Measurements from ENCODE around the gene OTOR. TPM values are rescaled to one million over a fixed set of nuclear protein-coding genes. Genes with fewer than 3 reads are reported as not detected.

Gene OTOR
- total RNA-seq, 2 experiments from 2014 or later, result not detected

GRCh38 chr20:16719421-16719820 is 28.7 kb upstream of the OTOR start:
- intact Hi-C loops (cut with micrococcal nuclease), result no loop called here
- Mint-ChIP-seq H3K36me3 (ENCODE audit: low read depth) (no peaks in the 10 kb centered on the region), H3K4me3 (no peak overlapping the region), H3K9me3 (no peaks in the 10 kb centered on the region), H3K27ac (no peak overlapping the region), H3K27me3 (ENCODE audit: low read depth) (peaks cover 18% of the 10 kb centered on the region), H3K4me1 (ENCODE audit: low read depth) (no peaks in the 10 kb centered on the region)
- DNase-seq, result no peak
- CTCF ChIA-PET, result no interaction called here

GRCh38 chr20:16729080-16729479 is 19.1 kb upstream of the OTOR start:
- peaks cover 8% of the 10 kb centered on the region for H3K27me3 Mint-ChIP-seq (ENCODE audit: low read depth)
- H3K4me3 Mint-ChIP-seq, result peak overlapping the region; percentile 99
- CTCF ChIA-PET, result interaction anchor here (1.0 to 1.1 kb wide), 2 partner anchors 16 to 213 kb away, joined by 3 to 5 read pairs; no protein-coding TSS in a partner anchor
- H3K27ac Mint-ChIP-seq, result peak overlapping the region; percentile 98
- DNase-seq, result no peak
- intact Hi-C loops (cut with micrococcal nuclease), result loop anchor here (5.0 to 10.0 kb wide), 3 partner anchors 1238 to 1768 kb away; partner anchors contain the start of genes KAT14, MGME1, PET117 and RBBP9
- peaks cover 3% of the 10 kb centered on the region for H3K9me3 Mint-ChIP-seq
- H3K4me1 Mint-ChIP-seq (ENCODE audit: low read depth), result peaks cover 38% of the 10 kb centered on the region
- peaks cover 31% of the 10 kb centered on the region for H3K36me3 Mint-ChIP-seq (ENCODE audit: low read depth)

GRCh38 chr20:16729565-16730460 is 18.3 kb upstream of the OTOR start, which contains the start of gene SNRPB2:
Gene SNRPB2, plus strand, starts transcription at chr20:16730026. Its CDS starts 1,677 bp downstream, at chr20:16731703.
- Mint-ChIP-seq H3K27ac (peak within 1 kb of the TSS; percentile 98), H3K27me3 (ENCODE audit: low read depth) (peaks cover 6% of the 10 kb centered on the region), H3K4me1 (ENCODE audit: low read depth) (peaks cover 45% of the 10 kb centered on the region), H3K9me3 (peaks cover 3% of the 10 kb centered on the region), H3K36me3 (ENCODE audit: low read depth) (peaks cover 35% of the 10 kb centered on the region), H3K4me3 (peak within 1 kb of the TSS; percentile 99)
- CTCF ChIA-PET, result no interaction called here
- peak; percentile 95 for DNase-seq
- intact Hi-C loops (cut with micrococcal nuclease), result loop anchor here (1.0 to 10.0 kb wide), 6 partner anchors 157 to 1767 kb away; partner anchors contain the start of genes KAT14, KIF16B, MGME1 and PET117

DNA sequence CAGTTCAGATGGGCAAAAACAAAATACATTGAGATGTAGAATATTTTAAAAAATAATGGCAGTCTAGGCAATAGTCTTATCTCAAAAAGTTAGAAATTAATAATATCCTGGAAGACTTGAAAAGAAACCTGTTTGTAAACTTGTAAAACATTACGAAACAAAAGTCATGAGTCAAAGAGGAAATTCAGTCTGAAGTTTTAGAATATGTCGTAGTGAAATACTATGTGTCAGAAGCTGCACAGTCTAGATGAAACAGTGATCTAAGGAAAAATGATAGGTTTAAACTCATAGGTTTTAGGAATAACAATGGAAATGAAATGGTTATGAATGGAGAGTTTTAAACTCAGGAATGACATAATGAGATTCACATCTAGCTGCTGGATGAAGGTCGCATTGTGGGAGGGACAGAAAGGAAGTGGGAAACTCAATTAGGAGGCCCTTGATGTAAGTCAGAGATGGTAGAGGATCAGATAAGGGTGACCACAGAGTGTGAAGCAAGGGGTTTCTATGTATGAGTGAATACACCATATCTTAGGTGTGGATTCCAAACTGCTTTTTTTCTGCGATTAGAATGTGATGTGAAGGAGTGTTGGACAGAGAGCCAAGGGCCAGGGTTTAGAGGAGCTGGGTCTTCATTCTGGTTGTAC is 15.5 kb upstream of the OTOR start:
- Mint-ChIP-seq H3K27me3 (ENCODE audit: low read depth) (no peaks in the 10 kb centered on the region), H3K4me3 (no peak overlapping the region), H3K27ac (no peak overlapping the region), H3K9me3 (peaks cover 3% of the 10 kb centered on the region), H3K4me1 (ENCODE audit: low read depth) (peaks cover 55% of the 10 kb centered on the region), H3K36me3 (ENCODE audit: low read depth) (peaks cover 40% of the 10 kb centered on the region)
- intact Hi-C loops (cut with micrococcal nuclease), result loop anchor here (5.0 kb wide), 2 partner anchors 950 to 1555 kb away; partner anchors contain the start of genes RRBP1 and ZNF133
- no peak for DNase-seq
- CTCF ChIA-PET, result interaction anchor here (0.5 kb wide), 1 partner anchor 714 kb away, joined by 3 read pairs; no protein-coding TSS in a partner anchor

DNA sequence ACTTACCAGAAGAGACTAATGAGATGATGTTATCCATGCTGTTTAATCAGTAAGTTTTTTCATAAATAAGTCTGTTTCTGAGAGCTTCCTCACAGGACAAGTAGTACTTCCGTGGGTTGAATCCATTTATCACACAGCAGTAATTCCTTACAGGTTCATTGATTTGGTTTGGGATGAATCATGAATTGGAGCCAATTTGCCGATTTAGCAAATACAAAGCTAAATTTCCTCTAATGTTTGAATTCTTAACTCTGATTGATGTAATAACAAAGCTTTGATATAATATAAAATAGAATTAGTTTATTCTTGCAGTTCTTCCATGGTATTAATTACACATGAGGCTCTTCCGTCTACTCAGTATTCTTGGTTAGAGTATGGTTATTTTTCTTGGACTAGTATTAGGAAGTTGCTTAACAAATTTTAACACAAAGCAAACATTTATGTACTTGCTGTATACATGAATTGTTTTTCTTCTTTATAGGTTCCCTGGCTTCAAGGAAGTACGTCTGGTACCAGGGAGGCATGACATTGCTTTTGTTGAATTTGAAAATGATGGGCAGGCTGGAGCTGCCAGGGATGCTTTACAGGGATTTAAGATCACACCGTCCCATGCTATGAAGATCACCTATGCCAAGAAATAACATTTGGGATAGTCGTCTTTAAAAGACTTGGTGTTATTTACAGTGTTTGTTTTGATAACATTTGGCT is 7.6 kb upstream of the OTOR start:
- no peak for DNase-seq
- Mint-ChIP-seq H3K4me3 (no peak overlapping the region), H3K27me3 (ENCODE audit: low read depth) (no peaks in the 10 kb centered on the region), H3K9me3 (no peaks in the 10 kb centered on the region), H3K36me3 (ENCODE audit: low read depth) (peaks cover 22% of the 10 kb centered on the region), H3K27ac (no peak overlapping the region), H3K4me1 (ENCODE audit: low read depth) (peaks cover 6% of the 10 kb centered on the region)
- intact Hi-C loops (cut with micrococcal nuclease), result no loop called here
- CTCF ChIA-PET, result interaction anchor here (0.7 to 1.4 kb wide), 4 partner anchors 12 to 35 kb away, joined by 3 to 4 read pairs (median 3); no protein-coding TSS in a partner anchor

GRCh38 chr20:16744178-16744807 is 3.9 kb upstream of the OTOR start:
- Mint-ChIP-seq H3K27ac (no peak overlapping the region), H3K36me3 (ENCODE audit: low read depth) (peaks cover 16% of the 10 kb centered on the region), H3K27me3 (ENCODE audit: low read depth) (peaks cover 3% of the 10 kb centered on the region), H3K9me3 (no peaks in the 10 kb centered on the region), H3K4me1 (ENCODE audit: low read depth) (no peaks in the 10 kb centered on the region), H3K4me3 (no peak overlapping the region)
- intact Hi-C loops (cut with micrococcal nuclease), result no loop called here
- DNase-seq, result no peak
- CTCF ChIA-PET, result interaction anchor here (0.7 to 0.8 kb wide), 2 partner anchors 17 to 92 kb away, joined by 3 to 4 read pairs; no protein-coding TSS in a partner anchor

DNA sequence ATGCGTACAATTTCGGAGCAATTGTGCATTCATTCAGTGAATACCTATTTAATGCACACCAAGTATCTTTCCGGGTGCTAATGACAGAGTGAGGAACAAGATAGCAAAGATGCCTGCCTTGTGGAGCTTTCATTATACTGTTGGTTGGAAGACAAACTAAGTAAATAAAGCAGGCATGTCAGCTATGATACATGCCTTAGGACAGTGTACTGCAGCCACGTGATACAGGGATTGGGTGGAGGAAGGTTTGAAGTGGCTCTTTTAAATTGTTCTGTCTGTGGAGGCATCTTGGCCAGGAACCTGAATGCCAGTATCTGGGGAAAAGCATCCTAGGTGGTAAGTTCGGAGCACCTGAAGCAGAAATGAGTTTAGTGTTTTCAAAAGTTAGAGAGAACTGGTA is 3.0 kb upstream of the OTOR start:
- intact Hi-C loops (cut with micrococcal nuclease), result no loop called here
- CTCF ChIA-PET, result no interaction called here
- H3K4me1 Mint-ChIP-seq (ENCODE audit: low read depth), result no peaks in the 10 kb centered on the region

DNA sequence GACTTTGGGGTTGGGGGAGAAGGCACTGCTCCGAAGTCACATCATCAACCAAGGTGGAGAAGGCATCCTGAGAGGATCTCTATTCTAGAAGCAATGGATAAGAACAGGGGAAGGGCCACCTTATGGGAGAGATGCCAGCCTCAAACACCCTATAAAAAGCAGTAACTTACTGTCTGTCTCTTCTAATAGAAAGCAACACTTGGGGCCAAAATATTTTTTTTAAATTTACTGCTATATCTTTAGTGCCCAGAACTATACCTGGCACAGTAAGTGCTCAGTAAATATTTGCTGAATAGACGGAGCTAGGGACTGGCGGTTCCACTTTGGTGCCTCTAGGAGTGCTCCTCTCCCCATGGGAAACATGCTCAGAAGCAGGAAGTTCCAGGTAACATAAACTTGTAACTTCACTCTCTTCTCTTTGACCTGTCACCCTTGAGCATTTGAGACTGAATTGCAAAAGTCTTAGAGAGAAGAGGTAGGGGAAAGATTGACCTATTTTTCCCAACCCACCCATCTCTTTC is 807 bp upstream of the OTOR start:
- intact Hi-C loops (cut with micrococcal nuclease), result no loop called here
- H3K27me3 Mint-ChIP-seq (ENCODE audit: low read depth), result peaks cover 6% of the 10 kb centered on the region
- CTCF ChIA-PET, result no interaction called here
- no peaks in the 10 kb centered on the region for H3K9me3 Mint-ChIP-seq
- DNase-seq, result no peak
- H3K36me3 Mint-ChIP-seq (ENCODE audit: low read depth), result peaks cover 4% of the 10 kb centered on the region
- no peak overlapping the region for H3K27ac Mint-ChIP-seq
- H3K4me3 Mint-ChIP-seq, result no peak overlapping the region
- peaks cover 4% of the 10 kb centered on the region for H3K4me1 Mint-ChIP-seq (ENCODE audit: low read depth)

More for the DNA sequence above, 3.0 kb upstream of the OTOR start:
- no peak for DNase-seq
- Mint-ChIP-seq H3K4me3 (no peak overlapping the region), H3K9me3 (no peaks in the 10 kb centered on the region), H3K27ac (no peak overlapping the region), H3K36me3 (ENCODE audit: low read depth) (peaks cover 12% of the 10 kb centered on the region), H3K27me3 (ENCODE audit: low read depth) (peaks cover 6% of the 10 kb centered on the region)

DNA sequence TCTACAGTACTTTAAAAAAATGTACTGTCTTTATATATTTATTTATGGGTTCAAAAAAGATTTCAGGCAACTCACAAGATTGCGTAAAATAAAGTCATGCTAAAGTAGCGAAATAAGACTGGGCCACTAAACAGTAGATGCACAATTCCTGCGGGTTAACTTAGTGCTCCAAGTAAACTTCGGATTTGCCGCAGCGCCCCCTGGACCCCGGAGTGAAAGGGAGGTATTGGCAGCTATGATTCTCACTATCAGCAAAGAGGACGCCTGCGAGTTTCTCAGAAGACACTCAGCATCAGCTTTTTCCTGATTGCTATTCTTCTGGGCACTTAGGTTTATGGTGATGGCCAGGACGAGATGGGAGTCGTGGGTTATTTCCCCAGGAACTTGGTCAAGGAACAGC is 1.4 kb downstream of the OTOR start:
- CTCF ChIA-PET, result no interaction called here
- no peak for DNase-seq

GRCh38 chr20:16752082-16752481 is 3.9 kb downstream of the OTOR start:
- CTCF ChIA-PET, result interaction anchor here (0.9 kb wide), 1 partner anchor 12 kb away, joined by 3 read pairs; no protein-coding TSS in a partner anchor
- peaks cover 4% of the 10 kb centered on the region for H3K4me1 Mint-ChIP-seq (ENCODE audit: low read depth)
- H3K36me3 Mint-ChIP-seq (ENCODE audit: low read depth), result no peaks in the 10 kb centered on the region
- intact Hi-C loops (cut with micrococcal nuclease), result no loop called here
- no peak overlapping the region for H3K27ac Mint-ChIP-seq
- no peak overlapping the region for H3K4me3 Mint-ChIP-seq
- no peak for DNase-seq
- peaks cover 2% of the 10 kb centered on the region for H3K9me3 Mint-ChIP-seq
- peaks cover 4% of the 10 kb centered on the region for H3K27me3 Mint-ChIP-seq (ENCODE audit: low read depth)

More for the DNA sequence above, 1.4 kb downstream of the OTOR start:
- Mint-ChIP-seq H3K4me3 (no peak overlapping the region), H3K27me3 (ENCODE audit: low read depth) (peaks cover 6% of the 10 kb centered on the region), H3K9me3 (no peaks in the 10 kb centered on the region), H3K36me3 (ENCODE audit: low read depth) (no peaks in the 10 kb centered on the region), H3K4me1 (ENCODE audit: low read depth) (peaks cover 4% of the 10 kb centered on the region), H3K27ac (no peak overlapping the region)
- intact Hi-C loops (cut with micrococcal nuclease), result no loop called here

GRCh38 chr20:16752901-16753300 is 4.7 kb downstream of the OTOR start:
- Mint-ChIP-seq H3K27ac (no peak overlapping the region), H3K36me3 (ENCODE audit: low read depth) (no peaks in the 10 kb centered on the region), H3K4me1 (ENCODE audit: low read depth) (peaks cover 4% of the 10 kb centered on the region), H3K9me3 (peaks cover 2% of the 10 kb centered on the region), H3K27me3 (ENCODE audit: low read depth) (peaks cover 4% of the 10 kb centered on the region), H3K4me3 (no peak overlapping the region)
- no peak for DNase-seq
- CTCF ChIA-PET, result no interaction called here
- intact Hi-C loops (cut with micrococcal nuclease), result no loop called here
